HepG2 (cell line): Measurements from ENCODE around the gene ZNF225. TPM values are rescaled to one million over a fixed set of nuclear protein-coding genes. Genes with fewer than 3 reads are reported as not detected.

Source experiments
- ARID5B ChIP-seq: IDR thresholded peaks from 2 replicates; pipeline ENCODE4 v1.4.0; 2020; ENCODE audit warnings: mild to moderate bottlenecking, missing genetic modification reagents
- ATF4 ChIP-seq, 2 experiments: fragments of 450-650 bp in 1 of 2; sonication (generic) in 1 of 2; formaldehyde crosslinking; IDR thresholded peaks; 2 replicates each; pipeline versions ENCODE4 v1.5.0 to v1.8.0; 2020 to 2022; ENCODE audit warnings: mild to moderate bottlenecking in 1 of 2, missing genetic modification reagents in 1 of 2
- ATF6 ChIP-seq: sonication (generic); formaldehyde crosslinking; conservative IDR thresholded peaks from 2 replicates; pipeline ENCODE4 v1.4.0; 2020; ENCODE audit warnings: missing genetic modification reagents
- HMG20B ChIP-seq: conservative IDR thresholded peaks from 2 replicates; pipeline ENCODE4 v1.6.1; 2016; ENCODE audit warnings: missing genetic modification reagents, missing compliant biosample characterization
- IRX3 ChIP-seq: sonication (generic); formaldehyde crosslinking; IDR thresholded peaks from 2 replicates; pipeline ENCODE4 v1.8.1; 2023; ENCODE audit warnings: mild to moderate bottlenecking, low read depth, missing genetic modification reagents, borderline replicate concordance
- NFKB2 ChIP-seq: sonication (generic); formaldehyde crosslinking; IDR thresholded peaks from 2 replicates; pipeline ENCODE4 v1.4.0; 2020; ENCODE audit warnings: missing genetic modification reagents, borderline replicate concordance
- REST ChIP-seq, 2 experiments: IDR thresholded peaks; 2 replicates each; pipeline ENCODE4 v1.6.1; 2011 to 2012; ENCODE audit warnings: low read length in 2 of 2, borderline replicate concordance in 1 of 2, low read depth in 1 of 2, mild to moderate bottlenecking in 1 of 2, moderate library complexity in 1 of 2
- SAP130 ChIP-seq: IDR thresholded peaks from 2 replicates; pipeline ENCODE4 v1.6.1; 2016; ENCODE audit warnings: low read depth
- TBP ChIP-seq: sonication (generic); formaldehyde crosslinking; IDR thresholded peaks from 2 replicates; pipeline ENCODE4 v1.5.0; 2020; ENCODE audit warnings: missing genetic modification reagents
- ZNF354B ChIP-seq: sonication (generic); formaldehyde crosslinking; IDR thresholded peaks from 2 replicates; pipeline ENCODE4 v1.8.0; 2022; ENCODE audit warnings: mild to moderate bottlenecking, missing genetic modification reagents
- ZNF484 ChIP-seq: sonication (generic); formaldehyde crosslinking; IDR thresholded peaks from 2 replicates; pipeline ENCODE4 v1.5.1; 2020; ENCODE audit warnings: mild to moderate bottlenecking, low read depth, missing genetic modification reagents, borderline replicate concordance
- ZNF543 ChIP-seq: sonication (generic); formaldehyde crosslinking; IDR thresholded peaks from 2 replicates; pipeline ENCODE4 v1.4.0; 2020; ENCODE audit warnings: mild to moderate bottlenecking, missing genetic modification reagents
- ZNF674 ChIP-seq: sonication (generic); formaldehyde crosslinking; IDR thresholded peaks from 2 replicates; pipeline ENCODE4 v1.5.0; 2020; ENCODE audit warnings: low read depth, mild to moderate bottlenecking, missing genetic modification reagents
- ZNF709 ChIP-seq: sonication (generic); formaldehyde crosslinking; IDR thresholded peaks from 2 replicates; pipeline ENCODE4 v1.5.0; 2020; ENCODE audit warnings: mild to moderate bottlenecking, missing genetic modification reagents
- ZNF780A ChIP-seq: sonication (generic); formaldehyde crosslinking; IDR thresholded peaks from 2 replicates; pipeline ENCODE4 v1.8.0; 2022; ENCODE audit warnings: mild to moderate bottlenecking, missing genetic modification reagents, moderate library complexity
- ZNF841 ChIP-seq: sonication (generic); formaldehyde crosslinking; IDR thresholded peaks from 2 replicates; pipeline ENCODE4 v1.8.1; 2023; ENCODE audit warnings: missing genetic modification reagents, borderline replicate concordance
- polyA plus RNA-seq, 8 experiments: library from polyadenylated mRNA; depleted of rRNA in 3 of 8; stranded (reverse) in 7 of 8; unstranded in 1 of 8; fragments of >200 nt; fragmentation: Illumina TruSeq in 4 of 8; extraction: Trizol in 4 of 8; gene quantifications; 2 replicates each; pipeline versions ENCODE4 v1.2.1 to v1.2.3, GENCODE V29; 2011 to 2016; ENCODE audit warnings: low read depth in 4 of 8, missing spikeins in 1 of 8, mixed read lengths in 1 of 8; ENCODE audit not compliant: insufficient read depth in 1 of 8
- total RNA-seq, 5 experiments: library from RNA; depleted of rRNA; stranded (reverse); fragments of >200 nt; fragmentation: Illumina TruSeq; extraction: Trizol; gene quantifications; 2 replicates each; pipeline ENCODE4 v1.2.3, GENCODE V29; 2016; ENCODE audit warnings: low read depth in 1 of 5

The ZNF225 gene
- total and polyA plus RNA-seq, 2 of the 13 experiments (the other 11 are each of a cell fraction or from before 2014, with no cell fraction given): 0.87 to 3.3 TPM

GRCh38 chr19:44093931-44094765 lies 19.1 kb upstream of the ZNF225 start, which contains the start of gene ZNF224 (continued):
- TF ChIP-seq ZNF484 (no peak), HMG20B (no peak), REST (IDR thresholded peaks at IDR 0.05; ENCODE audit: borderline replicate concordance in 1 of 2, low read depth in 1 of 2, low read length in 2 of 2) (0 out of 4 replicates have a peak, but pooled peaks of 1 of the 2 experiments have one; percentile 27), ATF4 (CRISPR knock-in tag; IDR thresholded peaks at IDR 0.05) (no peak), ZNF780A (CRISPR knock-in tag) (no peak), ZNF841 (no peak), TBP (CRISPR knock-in tag) (no peak), SAP130 (peak; percentile 88), ATF6 (no peak), ARID5B (CRISPR knock-in tag) (0 out of 2 replicates have a peak, but pooled peaks have one; percentile 48), ZNF709 (CRISPR knock-in tag) (no peak), ZNF674 (CRISPR knock-in tag) (no peak), ZNF354B (CRISPR knock-in tag) (no peak), ZNF543 (no peak), IRX3 (no peak), NFKB2 (CRISPR knock-in tag) (no peak)
